ENCODE measurements around the gene CCDC159. TPM values are rescaled to one million over a fixed set of nuclear protein-coding genes. Genes with fewer than 3 reads are reported as not detected.

CCDC159 gene
- total and polyA plus RNA-seq, 2 of the 4 experiments (the other 2 are of a cell fraction): 4.7 to 14.0 TPM

DNA sequence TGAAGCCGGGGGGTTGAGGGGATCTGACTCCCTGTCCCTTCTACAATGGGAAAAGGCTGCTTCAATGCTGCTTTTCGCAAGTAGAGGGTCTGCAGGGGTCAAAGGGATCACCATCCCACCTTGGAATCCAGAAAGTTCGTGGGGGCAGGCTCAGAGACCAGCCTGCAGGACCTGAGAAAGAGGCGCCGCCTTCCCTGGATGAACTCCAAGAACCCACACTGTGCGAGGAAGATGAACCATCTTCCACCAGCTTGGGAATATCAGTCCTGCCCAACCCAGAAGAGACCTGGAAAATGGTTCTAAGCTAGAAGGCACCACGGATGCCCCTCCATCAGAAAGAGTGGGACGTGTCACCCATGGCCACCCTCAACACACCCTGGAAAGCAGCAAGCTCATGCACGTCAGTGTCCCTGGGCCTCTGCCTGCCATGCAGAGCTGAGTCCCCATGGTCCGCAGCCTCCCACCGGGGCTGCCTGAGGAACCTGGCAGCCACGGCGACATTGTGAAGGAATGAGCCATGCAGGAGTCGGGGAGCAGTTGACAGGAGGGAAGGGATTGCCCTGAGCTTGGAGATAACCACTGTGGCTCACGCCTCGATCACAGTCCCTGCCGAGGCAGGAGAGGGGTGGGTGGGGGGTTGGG, 21.4 kb upstream of the CCDC159 start:
- Histone ChIP-seq H3K4me1 (ENCODE audit: control insufficient read depth, insufficient read depth, low read length) (peaks cover 12% of the 10 kb centered on the region), H4K20me1 (ENCODE audit: insufficient read depth, low read length) (no peaks in the 10 kb centered on the region), H2BK15ac (ENCODE audit: low read depth, low read length) (peak overlapping the region; percentile 35; the same call in 1 of the 3 replicates), H2AK9ac (replicated peaks; ENCODE audit: low read depth, low read length, poor library complexity) (peak overlapping the region; percentile 34), H3K4me2 (ENCODE audit: low read depth, low read length) (peak overlapping the region; percentile 7; the same call in 1 of the 2 replicates), H2AK5ac (ENCODE audit: low read depth, low read length) (peak overlapping the region; percentile 84), H3K18ac (ENCODE audit: low read depth, low read length) (no peak overlapping the region), H3K36me3 (ENCODE audit: control insufficient read depth, insufficient read depth, low read length) (peaks cover 7% of the 10 kb centered on the region; the same call in 1 of the 2 replicates), H4K91ac (ENCODE audit: insufficient read depth, low read depth, low read length) (peak overlapping the region; percentile 74; the same call in 1 of the 2 replicates), H2AFZ (replicated peaks; ENCODE audit: low read length, poor library complexity) (peak overlapping the region; percentile 38), H3K9me3 (ENCODE audit: control insufficient read depth, insufficient read depth, low read length) (no peaks in the 10 kb centered on the region), H3K23ac (ENCODE audit: low read depth, low read length) (no peak overlapping the region), H3K9me1 (ENCODE audit: insufficient read depth, low read length) (peaks cover 10% of the 10 kb centered on the region), H3K4ac (ENCODE audit: low read depth, low read length) (peak overlapping the region; percentile 84), H3K27ac (ENCODE audit: insufficient read depth, low read length) (peak overlapping the region; percentile 8; the same call in 1 of the 2 replicates), H3K79me1 (ENCODE audit: low read depth in 1 of 2, low read length in 2 of 2) (no peaks in the 10 kb centered on the region), H4K8ac (ENCODE audit: low read depth in 2 of 2, low read length in 2 of 2) (peak overlapping the region in 1 of 2 experiments; percentile 39; a peak in 1 of 4 replicates), H3K27me3 (ENCODE audit: control insufficient read depth, insufficient read depth, low read length) (no peaks in the 10 kb centered on the region), H3K4me3 (ENCODE audit: insufficient read depth, low read depth, low read length) (no peak overlapping the region), H2BK5ac (ENCODE audit: low read depth, low read length, poor library complexity, severe bottlenecking) (no peak overlapping the region), H4K5ac (ENCODE audit: low read depth, low read length) (no peak overlapping the region), H2BK20ac (ENCODE audit: low read depth, low read length) (peak overlapping the region; percentile 67), H3K56ac (ENCODE audit: extremely low read depth, insufficient read depth, low read length) (no peak overlapping the region), H3K14ac (replicated peaks; ENCODE audit: low read depth, low read length) (peak overlapping the region; percentile 80), H3K9ac (ENCODE audit: low read depth, low read length) (no peak overlapping the region), H2BK120ac (ENCODE audit: low read depth, low read length) (peak overlapping the region; percentile 63)
- intact Hi-C loops (cut with micrococcal nuclease): loop anchor here (1.0 kb wide), 1 partner anchor 14 kb away; the partner anchor contains the start of gene RAB3D
- WGBS, 2 experiments (ENCODE audit: extremely low coverage in 2 of 2, insufficient read length in 1 of 2): 51% methylated on average over 4 of the region's 17 CpGs; no CpG with 5 or more reads in 1 of the 2 experiments
- ATAC-seq (ENCODE audit: low read depth) (no peak), DNase-seq (no peak)
- POLR2A ChIA-PET (ENCODE audit: unreplicated experiment): no interaction called here
- dilution Hi-C loops (cut with HindIII; ENCODE audit: low sequenced_read_pairs, unreplicated experiment): no loop called here
- BruUV-seq (replicated peaks): no TSS peak
- CTCF ChIA-PET: no interaction called here
- in situ Hi-C loops (cut with MboI; ENCODE audit: low sequenced_read_pairs): no loop called here
- TF ChIP-seq POLR2A (IDR thresholded peaks at IDR 0.05; ENCODE audit: low read depth, low read length) (no peak), ELK1 (IDR thresholded peaks at IDR 0.05; ENCODE audit: borderline replicate concordance, low read depth, low read length) (no peak), BHLHE40 (IDR thresholded peaks at IDR 0.05; ENCODE audit: low read depth, low read length) (no peak), RFX5 (IDR thresholded peaks at IDR 0.05; ENCODE audit: low read depth, low read length) (no peak), RAD21 (IDR thresholded peaks at IDR 0.05; ENCODE audit: low read length) (no peak), RCOR1 (IDR thresholded peaks at IDR 0.05; ENCODE audit: insufficient replicate concordance, low read length) (no peak), NFE2L2 (IDR thresholded peaks at IDR 0.05; ENCODE audit: low read depth, low read length) (no peak), MAFK (IDR thresholded peaks at IDR 0.05; ENCODE audit: low read depth, low read length) (no peak), FOS (IDR thresholded peaks at IDR 0.05; ENCODE audit: low read depth, low read length) (no peak), SMC3 (IDR thresholded peaks at IDR 0.05; ENCODE audit: low read depth, low read length) (no peak), CHD1 (IDR thresholded peaks at IDR 0.05; ENCODE audit: low read depth, low read length) (no peak), MXI1 (IDR thresholded peaks at IDR 0.05; ENCODE audit: borderline replicate concordance, low read depth, low read length) (no peak), MAZ (IDR thresholded peaks at IDR 0.05; ENCODE audit: borderline replicate concordance, low read depth, low read length) (no peak), CTCF (conservative IDR thresholded peaks at IDR 0.05; ENCODE audit: low read depth, low read length) (no peak)
- TF ChIP-seq, protein P1, sequence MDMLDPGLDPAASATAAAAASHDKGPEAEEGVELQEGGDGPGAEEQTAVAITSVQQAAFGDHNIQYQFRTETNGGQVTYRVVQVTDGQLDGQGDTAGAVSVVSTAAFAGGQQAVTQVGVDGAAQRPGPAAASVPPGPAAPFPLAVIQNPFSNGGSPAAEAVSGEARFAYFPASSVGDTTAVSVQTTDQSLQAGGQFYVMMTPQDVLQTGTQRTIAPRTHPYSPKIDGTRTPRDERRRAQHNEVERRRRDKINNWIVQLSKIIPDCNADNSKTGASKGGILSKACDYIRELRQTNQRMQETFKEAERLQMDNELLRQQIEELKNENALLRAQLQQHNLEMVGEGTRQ (IDR thresholded peaks at IDR 0.05; ENCODE audit: low read depth, low read length): no peak

All from IMR-90 (cell line).